ENCODE data around the gene CEBPA. TPM values are rescaled to one million over a fixed set of nuclear protein-coding genes. Genes with fewer than 3 reads are reported as not detected.
"Not testable (repeated sequence)": the region's sequence is repeated elsewhere in the genome, so short reads cannot be mapped to it uniquely, and the experiment has no call there.

The CEBPA gene
- polyA plus RNA-seq, 1 experiment: 0.06 TPM

GRCh38 chr19:33295621-33296487 lies 6.5 kb downstream of the CEBPA start:
- ChIA-PET CTCF (no interaction called here), POLR2A (no interaction called here)
- H3K4me3 ChIP-seq (ENCODE audit: low read depth, low read length): no peak overlapping the region
- TF ChIP-seq CTCF (IDR thresholded peaks at IDR 0.05; ENCODE audit: low read depth, low read length): no peak
- H3K9me3 ChIP-seq (ENCODE audit: control insufficient read depth, insufficient read depth, low read length): no peaks in the 10 kb centered on the region; the same call in 1 of the 2 replicates
- peaks cover 38% of the 10 kb centered on the region for H3K27me3 ChIP-seq (ENCODE audit: control insufficient read depth, insufficient read depth, low read length)
- no peak overlapping the region for H3K27ac ChIP-seq (ENCODE audit: low read depth, low read length)
- no peak for DNase-seq (ENCODE audit: low read depth, low spot score)

- CTCF ChIA-PET; POLR2A ChIA-PET; DNase-seq (ENCODE audit: low read depth, low spot score): not testable (repeated sequence)
These were observed 7.3 kb downstream of the CEBPA start for GRCh38 chr19:33295046-33295445.

DNA sequence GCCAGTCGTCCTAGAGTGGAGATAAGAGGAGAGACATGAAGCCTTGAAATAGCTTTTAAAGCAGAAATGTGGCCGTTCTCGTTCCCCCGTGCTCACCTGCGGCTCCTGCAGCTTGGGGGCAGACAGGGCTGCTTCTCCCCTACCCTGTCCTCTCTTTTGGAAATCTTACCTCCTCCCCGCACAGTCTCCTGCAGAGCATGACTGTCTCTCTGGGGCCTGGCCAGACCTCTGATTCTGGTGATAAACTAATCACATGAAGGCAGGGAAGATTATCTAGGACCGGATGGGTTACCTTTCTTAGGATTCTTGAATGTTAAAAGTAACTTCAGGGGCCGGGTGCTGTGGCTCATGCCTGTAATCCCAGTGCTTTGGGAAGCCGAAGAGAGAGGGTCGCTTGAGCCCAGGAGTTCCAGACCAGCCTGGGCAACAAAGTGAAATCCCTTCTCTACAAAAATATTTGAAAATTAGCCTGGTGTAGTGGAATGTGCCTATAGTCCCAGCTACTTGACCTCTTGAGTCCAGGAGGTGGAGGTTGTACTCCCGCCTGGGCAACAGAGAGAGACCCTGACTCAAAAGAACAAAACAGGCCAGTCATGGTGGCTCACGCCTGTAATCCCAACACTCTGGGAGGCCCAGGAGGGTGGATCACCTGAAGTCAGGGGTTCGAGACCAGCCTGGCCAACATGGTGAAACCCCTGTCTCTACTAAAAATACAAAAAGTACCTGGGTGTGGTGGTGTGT lies 8.1 kb downstream of the CEBPA start:
- Histone ChIP-seq H3K9me3 (ENCODE audit: control insufficient read depth, insufficient read depth, low read length) (peaks cover 5% of the 10 kb centered on the region; the same call in 1 of the 2 replicates), H3K27ac (ENCODE audit: low read depth, low read length) (no peak overlapping the region), H3K27me3 (ENCODE audit: control insufficient read depth, insufficient read depth, low read length) (peaks cover 23% of the 10 kb centered on the region), H3K4me3 (ENCODE audit: low read depth, low read length) (no peak overlapping the region)
- DNase-seq (ENCODE audit: low read depth, low spot score): no peak
- ChIA-PET CTCF (interaction anchor here (1.5 kb wide), 1 partner anchor 8 kb away, joined by 3 read pairs; the partner anchor contains the start of gene CEBPA), POLR2A (no interaction called here)
- TF ChIP-seq CTCF (IDR thresholded peaks at IDR 0.05; ENCODE audit: low read depth, low read length): no peak

More at GRCh38 chr19:33295046-33295445, 7.3 kb downstream of the CEBPA start:
- H3K27ac ChIP-seq (ENCODE audit: low read depth, low read length); H3K9me3 ChIP-seq (ENCODE audit: control insufficient read depth, insufficient read depth, low read length); H3K4me3 ChIP-seq (ENCODE audit: low read depth, low read length): not testable (repeated sequence)
- peaks cover 30% of the 10 kb centered on the region for H3K27me3 ChIP-seq (ENCODE audit: control insufficient read depth, insufficient read depth, low read length)

GRCh38 chr19:33293255-33294057 lies 8.9 kb downstream of the CEBPA start:
- POLR2A ChIA-PET: no interaction called here
- no peak overlapping the region for H3K4me3 ChIP-seq (ENCODE audit: low read depth, low read length)
- peaks cover 19% of the 10 kb centered on the region for H3K27me3 ChIP-seq (ENCODE audit: control insufficient read depth, insufficient read depth, low read length)
- peaks cover 5% of the 10 kb centered on the region; the same call in 1 of the 2 replicates for H3K9me3 ChIP-seq (ENCODE audit: control insufficient read depth, insufficient read depth, low read length)
- H3K27ac ChIP-seq (ENCODE audit: low read depth, low read length): no peak overlapping the region
- no peak for TF ChIP-seq CTCF (IDR thresholded peaks at IDR 0.05; ENCODE audit: low read depth, low read length)
- CTCF ChIA-PET: interaction anchor here (0.5 to 1.5 kb wide), 3 partner anchors 9 to 113 kb away, joined by 3 to 4 read pairs (median 3); partner anchors contain the start of gene CEBPA
- peak; percentile 26 for DNase-seq (ENCODE audit: low read depth, low spot score)

- no peak for DNase-seq (ENCODE audit: low read depth, low spot score)
- no peak overlapping the region for H3K27ac ChIP-seq (ENCODE audit: low read depth, low read length)
- peaks cover 5% of the 10 kb centered on the region; the same call in 1 of the 2 replicates for H3K9me3 ChIP-seq (ENCODE audit: control insufficient read depth, insufficient read depth, low read length)
- peaks cover 12% of the 10 kb centered on the region for H3K27me3 ChIP-seq (ENCODE audit: control insufficient read depth, insufficient read depth, low read length)
- CTCF ChIA-PET: interaction anchor here (0.5 to 1.5 kb wide), 3 partner anchors 10 to 114 kb away, joined by 3 to 4 read pairs (median 3); partner anchors contain the start of gene CEBPA
- H3K4me3 ChIP-seq (ENCODE audit: low read depth, low read length): no peak overlapping the region
- TF ChIP-seq CTCF (IDR thresholded peaks at IDR 0.05; ENCODE audit: low read depth, low read length): no peak
- POLR2A ChIA-PET: no interaction called here
These were observed 9.6 kb downstream of the CEBPA start for GRCh38 chr19:33292595-33293254.

All from AG04450 (cell line).